Activated CD4-positive, alpha-beta T cell treated with anti-CD3 and anti-CD28 coated beads, Interleukin-2, amount 50 U/mL, for 48 hours (primary cell): ENCODE results near the gene SMCO3.
A peak's percentile ranks its signal among the peaks of the same experiment; 100 is the strongest.

Experiments used
- DNase-seq, 2 experiments: peaks; one replicate each; pipeline ENCODE4 v3.0.0-alpha.2; 2020

The SMCO3 gene

GRCh38 chr12:14814014-14814413, at the start of gene SMCO3:
Gene SMCO3, minus strand, starts transcription at chr12:14814182. Its CDS starts 7,502 bp downstream, at chr12:14806680.
- DNase-seq: no peak

- DNase-seq: no peak
Measured at GRCh38 chr12:14860490-14860889, 46.5 kb upstream of the SMCO3 start.

GRCh38 chr12:14858513-14858912, 44.5 kb upstream of the SMCO3 start:
- no peak for DNase-seq

GRCh38 chr12:14854586-14855183, 40.7 kb upstream of the SMCO3 start:
- no peak for DNase-seq

- no peak for DNase-seq
Measured at GRCh38 chr12:14853961-14854360, 40.0 kb upstream of the SMCO3 start.

- no peak for DNase-seq
Measured at GRCh38 chr12:14852880-14853279, 38.9 kb upstream of the SMCO3 start.

- no peak for DNase-seq
Measured at GRCh38 chr12:14850929-14851663, 37.1 kb upstream of the SMCO3 start.

GRCh38 chr12:14849661-14850060, 35.7 kb upstream of the SMCO3 start:
- DNase-seq: no peak

- DNase-seq: no peak
Measured at GRCh38 chr12:14846876-14847580, 33.0 kb upstream of the SMCO3 start.

GRCh38 chr12:14846042-14846587, 32.1 kb upstream of the SMCO3 start:
- DNase-seq: no peak

- peak; percentile 33 to 46 for DNase-seq
Measured at GRCh38 chr12:14845350-14845750, 31.4 kb upstream of the SMCO3 start.

- no peak for DNase-seq
Measured at GRCh38 chr12:14844401-14844800, 30.4 kb upstream of the SMCO3 start.

- DNase-seq: no peak
Measured at GRCh38 chr12:14843425-14843887, 29.5 kb upstream of the SMCO3 start, which contains the start of gene ART4. Gene ART4, minus strand, starts transcription at chr12:14843526. Its CDS starts 413 bp downstream, at chr12:14843113.

- no peak for DNase-seq
Measured at GRCh38 chr12:14842315-14842714, 28.3 kb upstream of the SMCO3 start.

GRCh38 chr12:14841761-14842160, 27.8 kb upstream of the SMCO3 start:
- DNase-seq: no peak

- no peak for DNase-seq
Measured at GRCh38 chr12:14840616-14841015, 26.6 kb upstream of the SMCO3 start.

- DNase-seq: no peak
Measured at GRCh38 chr12:14839262-14839661, 25.3 kb upstream of the SMCO3 start.

GRCh38 chr12:14836336-14837210, 22.6 kb upstream of the SMCO3 start:
- no peak for DNase-seq

GRCh38 chr12:14834509-14834908, 20.5 kb upstream of the SMCO3 start:
- DNase-seq: no peak

GRCh38 chr12:14833952-14834351, 20.0 kb upstream of the SMCO3 start:
- DNase-seq: no peak

GRCh38 chr12:14833336-14833735, 19.4 kb upstream of the SMCO3 start:
- DNase-seq: no peak

GRCh38 chr12:14828892-14829291, 14.9 kb upstream of the SMCO3 start:
- no peak for DNase-seq
